Measurements from ENCODE around the gene STRN4. TPM values are rescaled to one million over a fixed set of nuclear protein-coding genes. Genes with fewer than 3 reads are reported as not detected.
"Not testable (repeated sequence)": the region's sequence is repeated elsewhere in the genome, so short reads cannot be mapped to it uniquely, and the experiment has no call there.

The STRN4 gene
- total and polyA plus RNA-seq, 7 donors, result 28.6 to 72.3 (median 46.2) TPM

DNA sequence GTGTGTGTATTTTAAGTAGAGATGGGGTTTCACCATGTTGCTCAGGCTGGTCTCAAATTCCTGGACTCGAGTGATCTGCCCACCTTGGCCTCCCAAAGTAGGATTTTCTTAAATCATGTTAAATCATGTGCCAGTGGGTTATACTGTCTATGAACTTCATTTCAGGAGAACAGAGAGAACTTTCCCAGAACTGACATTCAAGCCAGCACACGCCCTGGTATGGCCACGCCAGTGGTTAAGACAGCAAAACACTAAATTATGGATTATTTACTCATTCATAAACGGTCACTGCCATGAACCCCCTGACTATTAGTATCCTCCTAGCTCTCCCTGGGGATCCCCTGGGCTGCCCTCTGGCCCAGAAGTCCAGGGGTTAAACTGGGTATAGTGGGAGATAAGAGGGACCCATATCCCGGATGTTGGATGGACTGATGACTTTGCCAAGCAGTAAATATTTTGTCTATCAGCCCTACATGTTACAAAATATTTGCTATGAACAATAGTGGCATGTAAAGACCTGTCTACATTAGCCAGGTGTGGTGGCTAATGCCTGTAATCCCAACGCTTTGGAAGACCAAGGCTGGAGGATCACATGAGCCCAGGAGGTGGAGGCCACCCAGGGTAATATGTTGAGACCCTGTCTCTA is 16.1 kb upstream of the STRN4 start:
- no peak for DNase-seq
- Histone ChIP-seq H3K36me3 (ENCODE audit: insufficient read depth in 1 of 2, low read depth in 1 of 2) (peaks cover 0 to 4% of the 10 kb centered on the region in 2 donors), H3K27ac (no peak overlapping the region), H3K27me3 (ENCODE audit: insufficient read depth in 3 of 3, low read length in 2 of 3) (no peaks in the 10 kb centered on the region), H3K4me3 (no peak overlapping the region), H3K9me3 (no peaks in the 10 kb centered on the region), H3K4me1 (peaks cover 23% of the 10 kb centered on the region)
- TF ChIP-seq CTCF (IDR thresholded peaks at IDR 0.05), result no peak
- intact Hi-C loops (cut with DNase I), result no loop called here
- no peak for ATAC-seq
- WGBS, 3 donors, result 64 to 80% (median 75%) methylated on average over 6 of the region's 6 CpGs

GRCh38 chr19:46761418-46761831 is 15.2 kb upstream of the STRN4 start:
- Histone ChIP-seq H3K27me3 (ENCODE audit: insufficient read depth in 3 of 3, low read length in 2 of 3) (no peaks in the 10 kb centered on the region), H3K4me1 (peaks cover 23% of the 10 kb centered on the region), H3K27ac (no peak overlapping the region), H3K36me3 (ENCODE audit: insufficient read depth in 1 of 2, low read depth in 1 of 2) (peaks cover 2 to 13% of the 10 kb centered on the region in 2 donors), H3K4me3 (no peak overlapping the region), H3K9me3 (no peaks in the 10 kb centered on the region)
- ATAC-seq (no peak), DNase-seq (no peak)
- no peak for TF ChIP-seq CTCF (IDR thresholded peaks at IDR 0.05)
- intact Hi-C loops (cut with DNase I), result no loop called here
- WGBS, 3 donors, result 48 to 52% (median 49%) methylated on average over 5 of the region's 5 CpGs

DNA sequence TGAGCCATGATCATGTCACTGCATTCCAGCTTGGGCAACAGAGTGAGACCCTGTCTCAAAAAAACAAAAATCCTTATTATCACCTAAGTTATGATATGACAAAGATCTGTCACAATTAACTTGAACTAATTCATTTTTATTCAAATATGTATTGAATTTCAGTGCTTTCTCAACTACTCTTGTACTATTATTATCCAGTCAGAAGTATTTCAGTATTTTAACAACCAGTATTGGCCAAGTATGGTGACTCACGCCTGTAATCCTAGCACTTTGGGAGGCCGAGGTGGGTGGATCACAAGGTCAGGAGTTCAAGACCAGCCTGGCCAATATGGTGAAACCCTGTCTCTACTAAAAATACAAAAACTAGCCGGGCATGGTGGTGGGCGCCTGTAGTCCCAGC is 14.6 kb upstream of the STRN4 start:
- intact Hi-C loops (cut with DNase I); H3K4me3 ChIP-seq; H3K27me3 ChIP-seq (ENCODE audit: insufficient read depth in 3 of 3, low read length in 2 of 3); ATAC-seq; DNase-seq; H3K9me3 ChIP-seq: not testable (repeated sequence)
- 48 to 81% (median 65%) methylated on average over 4 of the region's 4 CpGs for WGBS, 3 donors
- peak overlapping the region; percentile 58 for H3K27ac ChIP-seq
- H3K36me3 ChIP-seq (ENCODE audit: insufficient read depth in 1 of 2, low read depth in 1 of 2), result peaks cover 3 to 16% of the 10 kb centered on the region in 2 donors
- peaks cover 23% of the 10 kb centered on the region for H3K4me1 ChIP-seq

DNA sequence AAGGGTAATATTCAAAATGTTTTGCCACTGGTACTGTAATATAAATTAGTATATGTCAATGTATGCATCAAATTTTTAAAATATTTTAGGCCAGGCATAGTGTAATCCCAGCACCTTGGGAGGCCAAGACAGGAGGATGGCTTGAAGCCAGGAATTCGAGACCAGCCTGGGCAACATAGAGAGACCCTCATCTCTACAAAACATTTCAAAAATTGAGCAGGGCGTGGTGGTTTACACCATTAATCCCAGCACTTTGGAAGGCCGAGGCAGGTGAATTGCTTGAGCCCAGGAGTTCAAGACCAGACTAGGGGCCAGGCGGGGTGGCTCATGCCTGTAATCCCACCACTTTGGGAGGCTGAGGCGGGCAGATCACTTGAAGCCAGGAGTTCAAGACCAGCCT is 14.1 kb upstream of the STRN4 start:
- DNase-seq (no peak), ATAC-seq (no peak)
- no peak for TF ChIP-seq CTCF (IDR thresholded peaks at IDR 0.05)
- WGBS, 3 donors, result 84 to 86% (median 85%) methylated on average over 5 of the region's 5 CpGs
- H3K4me1 ChIP-seq, result peaks cover 23% of the 10 kb centered on the region
- no peaks in the 10 kb centered on the region for H3K27me3 ChIP-seq (ENCODE audit: insufficient read depth in 3 of 3, low read length in 2 of 3)
- intact Hi-C loops (cut with DNase I), result no loop called here
- H3K9me3 ChIP-seq, result no peaks in the 10 kb centered on the region
- H3K4me3 ChIP-seq, result no peak overlapping the region
- peak overlapping the region; percentile 58 for H3K27ac ChIP-seq
- H3K36me3 ChIP-seq (ENCODE audit: insufficient read depth in 1 of 2, low read depth in 1 of 2), result peaks cover 3 to 16% of the 10 kb centered on the region in 2 donors

GRCh38 chr19:46759817-46760333 is 13.6 kb upstream of the STRN4 start:
- no peaks in the 10 kb centered on the region for H3K27me3 ChIP-seq (ENCODE audit: insufficient read depth in 3 of 3, low read length in 2 of 3)
- WGBS, 3 donors, result 36 to 50% (median 40%) methylated on average over 7 of the region's 7 CpGs
- DNase-seq, result peak in 1 of 2 donors; percentile 61
- H3K9me3 ChIP-seq, result no peaks in the 10 kb centered on the region
- H3K36me3 ChIP-seq (ENCODE audit: insufficient read depth in 1 of 2, low read depth in 1 of 2), result peaks cover 3 to 20% of the 10 kb centered on the region in 2 donors
- H3K4me1 ChIP-seq, result peaks cover 23% of the 10 kb centered on the region
- H3K4me3 ChIP-seq, result no peak overlapping the region
- intact Hi-C loops (cut with DNase I), result loop anchor here (5.0 to 10.0 kb wide), 2 partner anchors 232 to 235 kb away; no protein-coding TSS in a partner anchor
- TF ChIP-seq CTCF (IDR thresholded peaks at IDR 0.05), result no peak
- peak; percentile 29 to 65 (median 51) for ATAC-seq
- H3K27ac ChIP-seq, result peak overlapping the region; percentile 46

Data from psoas muscle (tissue), 8 donors.